ENCODE measurements around the gene PCGF3.
"Not testable (repeated sequence)": the region's sequence is repeated elsewhere in the genome, so short reads cannot be mapped to it uniquely, and the experiment has no call there.

The PCGF3 gene

GRCh38 chr4:668219-668618 lies 37.4 kb upstream of the PCGF3 start:
- not testable (repeated sequence) for DNase-seq

- DNase-seq: not testable (repeated sequence)
These were observed 35.6 kb upstream of the PCGF3 start for GRCh38 chr4:669806-670559.

GRCh38 chr4:671769-672168 lies 33.9 kb upstream of the PCGF3 start:
- DNase-seq: no peak

- DNase-seq: no peak
These were observed 32.1 kb upstream of the PCGF3 start for GRCh38 chr4:673349-674091.

- DNase-seq: peak; percentile 100
These were observed 31.2 kb upstream of the PCGF3 start, which contains the start of the genes ATP5ME and MYL5 for GRCh38 chr4:674172-675035. ATP5ME (minus strand) TSS chr4:674276; CDS start chr4:674247, 29 bp downstream. MYL5 (plus strand) TSS chr4:674542; CDS start chr4:678027, 3,485 bp downstream.

GRCh38 chr4:675036-675882 lies 30.4 kb upstream of the PCGF3 start:
- DNase-seq: no peak

GRCh38 chr4:675980-676870 lies 29.4 kb upstream of the PCGF3 start:
- no peak for DNase-seq

GRCh38 chr4:676871-677235 lies 28.8 kb upstream of the PCGF3 start:
- DNase-seq: no peak

- DNase-seq: no peak
These were observed 28.0 kb upstream of the PCGF3 start for GRCh38 chr4:677431-678293.

- DNase-seq: no peak
These were observed 27.1 kb upstream of the PCGF3 start for GRCh38 chr4:678331-679103.

GRCh38 chr4:679104-679481 lies 26.5 kb upstream of the PCGF3 start:
- no peak for DNase-seq

- DNase-seq: no peak
These were observed 26.0 kb upstream of the PCGF3 start for GRCh38 chr4:679629-680028.

GRCh38 chr4:680091-680490 lies 25.5 kb upstream of the PCGF3 start:
- no peak for DNase-seq

- DNase-seq: no peak
These were observed 25.1 kb upstream of the PCGF3 start for GRCh38 chr4:680551-680927.

- DNase-seq: peak; percentile 93
These were observed 24.5 kb upstream of the PCGF3 start for GRCh38 chr4:680928-681645.

GRCh38 chr4:681736-682451 lies 23.7 kb upstream of the PCGF3 start:
- DNase-seq: no peak

GRCh38 chr4:682490-683172 lies 23.0 kb upstream of the PCGF3 start:
- DNase-seq: no peak
